Endothelial cell (in vitro differentiated cells): Measurements from ENCODE around the gene ABI3BP. TPM values are rescaled to one million over a fixed set of nuclear protein-coding genes. Genes with fewer than 3 reads are reported as not detected.

Experiments
- DNase-seq: peaks from one replicate; pipeline ENCODE4 v3.0.0; 2021; ENCODE audit warnings: low spot score
- H3K27ac Mint-ChIP-seq: one replicate; pipeline ENCODE4 v1.8.0; 2021; ENCODE audit warnings: mixed read lengths, inconsistent platforms; ENCODE audit not compliant: unreplicated experiment
- H3K27me3 Mint-ChIP-seq: one replicate; pipeline ENCODE4 v1.8.0; 2021; ENCODE audit warnings: mild to moderate bottlenecking, moderate library complexity, mixed read lengths, inconsistent platforms; ENCODE audit not compliant: unreplicated experiment
- H3K36me3 Mint-ChIP-seq: one replicate; pipeline ENCODE4 v1.8.0; 2021; ENCODE audit warnings: mild to moderate bottlenecking, low read depth, mixed read lengths, inconsistent platforms; ENCODE audit not compliant: unreplicated experiment
- H3K4me1 Mint-ChIP-seq: one replicate; pipeline ENCODE4 v1.8.0; 2021; ENCODE audit warnings: mild to moderate bottlenecking, mixed read lengths, inconsistent platforms; ENCODE audit not compliant: unreplicated experiment
- H3K4me3 Mint-ChIP-seq: one replicate; pipeline ENCODE4 v1.8.0; 2021; ENCODE audit warnings: mild to moderate bottlenecking, mixed read lengths, inconsistent platforms; ENCODE audit not compliant: unreplicated experiment
- H3K9me3 Mint-ChIP-seq: one replicate; pipeline ENCODE4 v1.8.0; 2021; ENCODE audit warnings: mixed read lengths, inconsistent platforms; ENCODE audit not compliant: unreplicated experiment
- total RNA-seq: library from RNA; stranded (reverse); fragmentation: NEBNext Ultra II Directional; extraction: Animal tissue kit (Norgen Biotek cat#: 25700); gene quantifications from one replicate; pipeline ENCODE4 v1.2.1, GENCODE V29; 2021; ENCODE audit not compliant: unreplicated experiment
- TF ChIP-seq, protein P1 (sequence below): fragments of 200-600 bp; sonication (generic); IDR thresholded peaks from one replicate; pipeline ENCODE4 v1.5.0; 2021; ENCODE audit warnings: antibody characterized with exemption; ENCODE audit not compliant: unreplicated experiment

Gene ABI3BP
- total RNA-seq, 1 donor from 2014 or later = 0.26 TPM

DNA sequence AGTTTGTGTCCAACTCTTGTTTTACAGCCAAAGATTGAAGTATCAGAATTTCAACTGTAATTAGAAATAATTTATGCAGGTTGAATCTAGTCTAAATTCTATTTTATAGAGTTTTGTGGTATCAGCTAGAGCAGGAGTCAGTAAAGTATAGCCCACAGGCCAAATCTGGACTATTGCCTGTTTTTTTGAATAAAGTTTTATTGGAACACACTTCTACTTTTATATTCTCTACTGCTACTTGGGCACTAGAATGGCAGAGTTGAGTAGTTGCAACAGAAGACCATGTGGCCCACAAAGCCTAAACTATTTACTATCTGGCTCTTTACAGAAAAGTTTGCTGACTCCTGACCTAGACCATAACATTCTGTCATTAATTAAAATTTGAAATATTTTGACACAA lies 247.6 kb downstream of the ABI3BP start:
- TF ChIP-seq, protein P1, sequence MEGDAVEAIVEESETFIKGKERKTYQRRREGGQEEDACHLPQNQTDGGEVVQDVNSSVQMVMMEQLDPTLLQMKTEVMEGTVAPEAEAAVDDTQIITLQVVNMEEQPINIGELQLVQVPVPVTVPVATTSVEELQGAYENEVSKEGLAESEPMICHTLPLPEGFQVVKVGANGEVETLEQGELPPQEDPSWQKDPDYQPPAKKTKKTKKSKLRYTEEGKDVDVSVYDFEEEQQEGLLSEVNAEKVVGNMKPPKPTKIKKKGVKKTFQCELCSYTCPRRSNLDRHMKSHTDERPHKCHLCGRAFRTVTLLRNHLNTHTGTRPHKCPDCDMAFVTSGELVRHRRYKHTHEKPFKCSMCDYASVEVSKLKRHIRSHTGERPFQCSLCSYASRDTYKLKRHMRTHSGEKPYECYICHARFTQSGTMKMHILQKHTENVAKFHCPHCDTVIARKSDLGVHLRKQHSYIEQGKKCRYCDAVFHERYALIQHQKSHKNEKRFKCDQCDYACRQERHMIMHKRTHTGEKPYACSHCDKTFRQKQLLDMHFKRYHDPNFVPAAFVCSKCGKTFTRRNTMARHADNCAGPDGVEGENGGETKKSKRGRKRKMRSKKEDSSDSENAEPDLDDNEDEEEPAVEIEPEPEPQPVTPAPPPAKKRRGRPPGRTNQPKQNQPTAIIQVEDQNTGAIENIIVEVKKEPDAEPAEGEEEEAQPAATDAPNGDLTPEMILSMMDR = no peak
- no peaks in the 10 kb centered on the region for H3K27me3 Mint-ChIP-seq
- H3K9me3 Mint-ChIP-seq = no peaks in the 10 kb centered on the region
- no peak overlapping the region for H3K4me3 Mint-ChIP-seq
- H3K4me1 Mint-ChIP-seq = no peaks in the 10 kb centered on the region
- DNase-seq = no peak
- peaks cover 9% of the 10 kb centered on the region for H3K36me3 Mint-ChIP-seq
- no peak overlapping the region for H3K27ac Mint-ChIP-seq

DNA sequence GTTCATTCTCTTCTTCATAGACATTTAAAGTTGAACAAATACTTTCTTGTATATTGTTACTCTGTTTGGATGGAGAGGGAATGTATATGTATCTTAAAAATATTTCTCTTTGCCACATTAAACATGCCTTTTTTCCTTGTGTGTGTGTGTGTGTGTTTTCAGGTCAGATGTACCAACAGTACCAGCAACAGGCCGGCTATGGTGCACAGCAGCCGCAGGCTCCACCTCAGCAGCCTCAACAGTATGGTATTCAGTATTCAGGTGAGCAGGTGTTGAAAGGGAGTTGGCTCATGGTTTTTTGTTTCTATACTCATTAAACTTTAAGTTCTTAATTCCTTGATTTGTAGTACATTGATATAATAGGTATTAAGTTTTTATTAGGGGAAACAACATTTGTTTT lies 248.6 kb downstream of the ABI3BP start:
- no peak for DNase-seq
- Mint-ChIP-seq H3K27ac (no peak overlapping the region), H3K36me3 (peaks cover 9% of the 10 kb centered on the region), H3K27me3 (no peaks in the 10 kb centered on the region), H3K9me3 (no peaks in the 10 kb centered on the region), H3K4me3 (no peak overlapping the region), H3K4me1 (no peaks in the 10 kb centered on the region)
- TF ChIP-seq, protein P1 = no peak

DNA sequence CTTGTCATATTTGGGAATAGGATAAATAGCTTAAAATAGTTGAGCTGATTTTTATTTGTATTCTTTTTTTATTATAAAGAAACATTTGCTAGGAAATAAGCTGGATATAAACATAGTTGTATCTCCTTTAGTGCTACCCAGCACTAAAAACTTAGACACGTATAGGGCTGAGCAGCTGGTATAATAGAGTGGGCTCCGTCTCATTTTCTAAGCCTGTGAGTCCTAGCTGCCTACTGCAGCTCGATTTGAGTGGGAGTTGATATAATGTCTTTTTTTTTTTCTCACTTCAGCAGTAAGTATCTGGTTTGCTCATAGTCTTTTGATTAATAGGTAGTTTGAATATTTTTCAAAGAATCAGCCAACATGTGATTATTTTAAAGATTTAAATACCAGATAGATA lies 249.7 kb downstream of the ABI3BP start:
- no peak overlapping the region for H3K27ac Mint-ChIP-seq
- no peaks in the 10 kb centered on the region for H3K27me3 Mint-ChIP-seq
- DNase-seq = no peak
- no peaks in the 10 kb centered on the region for H3K4me1 Mint-ChIP-seq
- no peaks in the 10 kb centered on the region for H3K9me3 Mint-ChIP-seq
- H3K36me3 Mint-ChIP-seq = peaks cover 4% of the 10 kb centered on the region
- TF ChIP-seq, protein P1 = no peak
- H3K4me3 Mint-ChIP-seq = no peak overlapping the region

DNA sequence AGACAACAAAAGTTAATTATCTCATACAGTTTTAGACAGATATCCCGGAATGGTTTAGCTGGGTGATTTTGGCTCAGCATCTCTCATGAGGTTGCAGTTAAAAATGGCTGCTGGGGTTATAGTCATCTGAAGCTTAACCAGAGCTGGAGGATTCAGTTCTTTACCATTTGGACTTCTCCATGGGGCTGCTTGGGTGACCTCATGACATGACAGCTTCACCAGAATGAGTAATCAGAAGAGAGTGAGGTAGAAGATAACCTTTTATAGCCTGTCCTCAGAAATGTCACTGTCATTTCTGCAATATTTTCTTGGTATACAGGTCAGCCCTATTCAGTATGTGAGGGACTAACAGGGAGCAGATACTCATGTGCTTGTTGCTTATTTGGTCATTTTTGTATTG lies 253.0 kb downstream of the ABI3BP start:
- TF ChIP-seq, protein P1 = no peak
- Mint-ChIP-seq H3K9me3 (no peaks in the 10 kb centered on the region), H3K27me3 (no peaks in the 10 kb centered on the region), H3K4me1 (no peaks in the 10 kb centered on the region), H3K4me3 (no peak overlapping the region), H3K36me3 (peaks cover 13% of the 10 kb centered on the region), H3K27ac (no peak overlapping the region)
- no peak for DNase-seq

DNA sequence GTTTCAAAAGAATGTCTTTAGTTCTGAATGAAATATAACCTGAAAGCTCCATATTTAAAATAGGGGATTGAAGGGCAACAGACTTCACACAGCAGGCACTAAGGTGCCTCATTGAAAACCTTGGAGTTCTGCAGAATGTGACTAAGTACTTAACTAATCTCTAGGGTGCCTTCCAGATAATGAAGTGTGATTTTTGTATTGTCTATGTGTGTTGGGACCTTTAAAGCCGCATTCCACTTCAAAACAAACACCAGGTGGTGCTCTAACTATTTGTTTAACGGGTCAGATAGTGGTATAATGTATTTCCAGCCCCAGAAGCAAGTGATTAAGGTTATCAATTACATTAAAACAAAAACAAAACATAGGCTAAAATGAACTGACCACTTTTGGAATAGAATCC lies 255.9 kb downstream of the ABI3BP start:
- Mint-ChIP-seq H3K4me1 (no peaks in the 10 kb centered on the region), H3K9me3 (no peaks in the 10 kb centered on the region), H3K36me3 (peaks cover 13% of the 10 kb centered on the region), H3K4me3 (no peak overlapping the region), H3K27ac (no peak overlapping the region), H3K27me3 (no peaks in the 10 kb centered on the region)
- DNase-seq = no peak
- TF ChIP-seq, protein P1 = no peak
